NCI-H2171 (cell line): Measurements from ENCODE around the gene BCL11B.
A peak's percentile ranks its signal among the peaks of the same experiment; 100 is the strongest.

ENCODE experiments used
- DNase-seq: peaks from one replicate; lab custom pipeline; 2025; lab: John Stamatoyannopoulos, UW

Gene BCL11B

DNA sequence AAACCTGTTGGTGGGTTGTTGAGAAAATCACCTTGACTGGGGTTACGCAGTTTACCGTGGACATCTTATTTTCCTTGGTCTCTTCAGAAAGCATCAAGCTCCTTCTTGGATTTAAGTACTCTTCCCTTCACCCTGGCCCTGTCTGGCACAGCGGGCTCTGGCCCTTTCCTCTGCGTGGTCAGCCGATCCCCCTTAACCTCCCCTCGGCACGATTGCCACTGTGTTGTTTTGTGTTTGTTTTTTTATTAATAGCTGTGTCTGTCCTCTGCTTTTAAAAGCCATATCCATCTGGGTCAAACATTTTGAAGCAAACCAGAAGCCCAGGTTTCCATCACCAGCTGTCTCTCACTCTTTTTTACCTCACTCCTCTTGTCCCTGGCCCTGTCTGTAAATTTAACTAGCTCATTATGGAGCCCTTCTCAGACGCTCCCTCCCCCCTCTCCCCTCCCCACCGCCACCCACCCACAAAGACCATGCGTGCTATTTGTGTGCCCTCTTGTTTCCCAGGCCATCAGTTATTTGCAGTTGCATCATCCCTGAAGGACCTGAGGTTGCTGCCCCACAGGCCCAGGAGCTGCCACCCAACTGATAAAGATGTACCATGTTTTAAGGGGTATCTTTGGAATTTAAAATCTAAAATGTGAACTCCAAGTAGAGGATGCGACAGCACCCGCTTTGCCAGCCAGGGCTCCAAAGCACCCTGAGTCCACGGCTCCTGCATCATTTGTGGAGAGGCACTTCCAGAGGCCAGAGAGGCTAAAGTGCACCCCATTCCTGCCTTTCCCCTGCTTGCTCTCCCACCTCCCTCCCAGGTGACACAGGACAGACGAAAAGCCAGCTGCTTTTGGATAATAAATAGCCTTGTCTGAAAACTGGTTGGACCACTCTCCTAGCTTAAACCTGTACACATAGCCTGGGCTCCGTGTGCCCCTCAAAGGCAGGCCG lies 3.9 kb downstream of the BCL11B start:
- peak; percentile 27 for DNase-seq

DNA sequence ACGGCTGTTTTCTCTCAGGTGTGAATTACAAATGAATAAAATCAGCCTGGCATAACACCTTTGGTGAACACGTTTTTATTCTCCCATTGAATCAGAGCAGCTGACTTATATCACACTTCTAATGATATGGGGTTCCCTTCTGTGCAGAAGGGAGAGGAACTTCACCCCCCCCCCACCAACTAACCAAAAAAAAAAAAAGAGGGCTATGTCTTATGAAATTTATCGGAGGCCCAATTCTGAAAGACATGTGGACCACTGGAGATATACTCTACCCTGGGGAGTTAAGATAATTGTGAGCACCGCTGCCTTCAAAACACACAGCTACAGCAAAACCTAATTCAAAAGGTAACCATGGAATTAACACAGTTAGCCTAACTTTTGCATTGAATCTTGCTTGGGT lies 4.6 kb downstream of the BCL11B start:
- DNase-seq, result no peak

DNA sequence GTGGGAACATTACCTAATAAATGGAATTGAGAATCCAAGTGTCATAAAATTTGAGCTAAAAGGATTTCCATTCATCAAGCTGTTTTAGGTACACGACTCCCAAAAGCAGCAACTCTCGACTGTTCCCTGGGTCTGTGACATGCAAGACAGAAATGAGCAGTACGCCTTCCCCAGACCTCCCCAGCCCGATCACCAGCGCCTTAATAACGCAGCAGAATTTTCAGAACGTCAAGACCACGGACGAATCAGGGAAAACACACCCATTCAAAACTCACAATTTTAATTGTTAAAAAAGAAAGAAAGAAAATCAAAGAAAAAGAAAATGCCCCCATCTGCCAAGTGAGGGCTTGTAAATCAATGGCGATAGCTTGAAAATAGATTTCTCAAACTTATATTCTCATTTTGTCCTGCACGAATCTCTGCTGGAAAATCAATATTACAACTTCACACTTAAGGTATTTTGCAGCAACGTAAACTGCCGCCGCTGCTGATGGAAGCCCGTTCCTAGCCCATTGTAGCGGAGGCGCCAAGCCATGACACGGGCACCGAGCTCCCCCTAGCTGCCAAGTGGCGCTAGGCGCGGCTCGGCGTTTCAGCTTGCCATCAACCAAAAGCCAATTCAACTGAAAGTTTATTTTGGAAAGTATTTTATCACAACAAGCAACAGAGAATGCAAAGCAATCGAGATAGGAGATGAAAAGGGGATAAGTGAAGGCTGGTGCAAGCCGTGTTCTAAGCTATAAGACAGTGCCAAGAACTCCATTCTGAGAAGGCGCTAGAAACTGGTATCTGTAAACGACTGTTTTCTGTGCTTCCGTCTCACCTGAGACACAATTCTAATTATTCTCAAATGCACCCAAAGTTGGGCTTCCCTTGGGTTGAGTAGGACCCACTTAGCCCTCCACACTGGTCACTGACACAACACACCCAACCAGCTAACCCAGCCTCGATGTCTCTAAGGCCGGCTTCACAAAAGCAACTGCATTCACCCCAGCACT lies 5.5 kb downstream of the BCL11B start:
- DNase-seq, result peak; percentile 88

DNA sequence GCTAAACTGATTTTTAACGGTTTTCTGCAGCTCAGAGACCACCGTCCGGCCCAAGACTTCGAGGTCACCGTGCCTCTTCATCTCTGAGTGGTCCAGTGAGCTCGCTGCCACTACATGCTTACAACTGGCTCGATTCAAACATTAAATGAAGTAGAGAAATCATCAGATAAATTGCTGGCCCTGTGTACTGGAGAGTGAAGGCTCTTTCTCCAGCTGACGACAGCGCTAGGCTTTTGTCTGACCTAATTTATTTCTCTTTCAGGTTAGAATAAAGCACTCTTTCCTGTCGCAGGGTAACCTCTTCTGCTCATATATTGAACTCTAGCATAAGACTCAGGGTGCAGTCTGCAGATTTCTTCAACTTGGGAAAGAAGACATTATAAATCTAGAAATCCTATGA lies 6.4 kb downstream of the BCL11B start:
- no peak for DNase-seq

DNA sequence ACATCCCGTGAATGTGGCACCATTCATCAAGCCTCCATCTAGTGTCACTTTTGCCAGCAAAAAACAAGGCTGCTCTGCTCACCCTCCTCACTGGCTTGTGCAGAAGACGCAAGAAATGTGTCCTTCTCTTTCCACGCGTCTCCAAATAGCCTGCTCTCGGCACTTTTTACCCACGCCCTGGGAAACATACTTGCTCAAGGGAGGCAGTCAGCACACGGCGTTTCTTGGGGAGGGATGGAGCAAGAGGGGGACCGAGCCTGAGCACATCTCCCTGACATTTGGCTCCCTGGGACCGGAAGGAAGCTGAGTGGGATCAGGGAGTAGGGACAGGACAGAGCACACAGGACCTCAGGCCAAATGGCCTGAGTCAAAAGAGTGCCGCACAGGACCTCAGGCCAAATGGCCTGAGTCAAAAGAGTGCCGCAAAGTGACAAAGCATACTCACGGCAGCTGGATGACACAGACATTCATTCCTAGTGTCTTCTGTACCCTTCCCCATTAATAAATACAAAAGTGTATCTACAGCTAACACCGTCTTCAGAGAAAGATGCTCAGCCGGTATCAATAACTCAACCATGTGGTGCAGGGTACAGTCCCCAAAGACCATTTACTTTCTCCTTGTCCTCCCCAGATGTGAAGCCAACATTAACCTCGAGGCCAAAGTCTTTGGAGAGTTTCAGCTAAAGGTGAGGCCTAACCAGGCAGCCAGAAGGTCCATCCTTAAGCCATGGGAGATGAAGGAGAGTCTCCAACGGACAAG lies 7.1 kb downstream of the BCL11B start:
- no peak for DNase-seq

DNA sequence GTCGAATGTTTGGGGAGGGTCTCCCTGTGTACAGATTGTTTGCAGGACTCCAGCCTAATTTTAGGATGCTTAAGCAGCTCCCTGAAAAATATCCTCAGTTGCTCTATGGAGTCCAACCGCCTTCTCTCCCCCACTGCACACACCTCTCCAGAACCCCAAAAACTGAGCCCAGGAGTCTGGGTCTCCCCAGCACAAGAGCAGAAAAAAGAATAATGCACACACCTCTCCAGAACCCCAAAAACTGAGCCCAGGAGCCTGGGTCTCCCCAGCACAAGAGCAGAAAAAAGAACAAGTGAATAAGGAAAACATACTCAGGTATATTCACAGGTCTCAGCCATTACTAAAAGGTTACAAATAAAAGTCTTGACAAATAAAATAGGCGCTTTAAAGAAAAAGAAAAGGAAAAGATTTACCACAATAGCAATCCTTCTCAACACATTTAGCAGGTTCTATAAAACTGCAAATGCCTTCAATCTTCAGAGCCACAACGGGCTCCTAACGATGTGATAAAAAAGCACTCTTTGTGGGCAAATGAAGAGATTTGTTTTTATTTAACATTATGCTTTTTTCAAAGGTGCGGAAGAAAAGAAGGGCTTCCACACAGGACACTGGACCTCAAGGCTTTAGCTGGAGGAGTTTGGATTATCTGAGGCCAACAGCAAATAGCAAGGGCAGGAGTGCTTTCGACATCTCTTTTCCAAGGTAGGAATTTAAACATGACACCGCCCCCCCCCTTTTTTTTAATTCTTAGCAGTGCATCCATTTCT lies 8.2 kb downstream of the BCL11B start:
- no peak for DNase-seq

DNA sequence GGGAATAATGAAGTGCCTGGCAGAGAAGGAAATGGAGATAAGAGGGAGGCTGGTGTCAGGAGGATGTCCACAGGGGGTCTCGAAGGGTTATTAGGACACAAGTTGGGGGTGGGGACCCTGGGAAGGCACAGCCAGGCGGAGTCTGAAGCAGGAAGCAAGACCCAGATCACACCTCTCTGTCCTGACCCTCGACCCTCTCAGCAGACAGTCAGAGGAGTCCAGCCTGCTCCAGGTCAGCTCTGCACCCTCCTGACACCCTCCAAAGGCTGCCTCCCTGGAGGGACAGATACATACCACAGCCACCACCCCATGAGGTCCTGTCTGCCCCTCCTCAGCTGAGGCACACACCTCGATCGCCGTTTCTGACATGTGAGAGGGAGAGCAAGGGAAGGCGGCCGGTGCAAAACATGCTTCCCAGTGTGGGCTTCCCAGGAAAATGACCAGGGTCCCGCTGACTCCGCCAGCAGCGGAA lies 9.0 kb downstream of the BCL11B start:
- DNase-seq, result no peak

DNA sequence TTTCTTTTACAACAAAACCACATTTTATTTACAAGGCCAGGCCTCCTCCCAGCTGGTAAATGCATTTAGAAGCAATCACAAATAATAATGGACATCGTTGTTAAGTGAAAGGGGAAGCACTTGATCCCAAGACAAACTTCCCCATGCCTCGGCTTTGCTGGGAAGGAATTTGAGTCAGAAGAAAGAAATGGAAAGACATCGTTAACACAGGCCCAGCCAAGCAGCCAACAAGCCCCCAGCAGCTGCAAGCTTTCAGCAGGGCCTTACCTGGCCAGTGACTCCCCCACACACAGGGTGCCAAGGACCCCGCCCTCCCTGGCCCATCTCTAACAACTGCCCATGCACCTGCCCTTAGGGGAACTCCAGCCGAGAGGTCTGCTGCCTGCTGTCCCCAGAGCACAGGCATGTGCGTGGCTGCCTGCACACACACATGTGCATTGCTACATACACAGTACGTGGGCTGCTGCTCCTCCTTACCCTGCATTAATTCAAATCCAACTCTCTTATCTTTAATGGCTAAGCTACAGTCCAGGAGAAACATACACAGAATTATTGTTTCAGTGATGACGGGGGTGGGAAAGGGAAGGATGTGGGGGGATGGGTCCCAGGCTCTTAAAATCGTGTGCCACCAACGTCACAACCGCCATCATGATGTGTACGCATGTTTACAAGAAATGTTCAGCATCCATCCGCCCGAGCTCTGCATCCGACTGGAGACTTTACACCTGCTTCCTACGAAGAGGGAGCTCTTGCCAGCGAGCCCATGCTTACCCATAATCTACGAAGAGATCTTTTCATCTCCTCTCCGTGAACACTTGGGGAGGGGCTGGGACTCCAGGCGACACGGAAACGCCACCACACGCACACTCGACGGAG lies 9.8 kb downstream of the BCL11B start:
- DNase-seq, result no peak

DNA sequence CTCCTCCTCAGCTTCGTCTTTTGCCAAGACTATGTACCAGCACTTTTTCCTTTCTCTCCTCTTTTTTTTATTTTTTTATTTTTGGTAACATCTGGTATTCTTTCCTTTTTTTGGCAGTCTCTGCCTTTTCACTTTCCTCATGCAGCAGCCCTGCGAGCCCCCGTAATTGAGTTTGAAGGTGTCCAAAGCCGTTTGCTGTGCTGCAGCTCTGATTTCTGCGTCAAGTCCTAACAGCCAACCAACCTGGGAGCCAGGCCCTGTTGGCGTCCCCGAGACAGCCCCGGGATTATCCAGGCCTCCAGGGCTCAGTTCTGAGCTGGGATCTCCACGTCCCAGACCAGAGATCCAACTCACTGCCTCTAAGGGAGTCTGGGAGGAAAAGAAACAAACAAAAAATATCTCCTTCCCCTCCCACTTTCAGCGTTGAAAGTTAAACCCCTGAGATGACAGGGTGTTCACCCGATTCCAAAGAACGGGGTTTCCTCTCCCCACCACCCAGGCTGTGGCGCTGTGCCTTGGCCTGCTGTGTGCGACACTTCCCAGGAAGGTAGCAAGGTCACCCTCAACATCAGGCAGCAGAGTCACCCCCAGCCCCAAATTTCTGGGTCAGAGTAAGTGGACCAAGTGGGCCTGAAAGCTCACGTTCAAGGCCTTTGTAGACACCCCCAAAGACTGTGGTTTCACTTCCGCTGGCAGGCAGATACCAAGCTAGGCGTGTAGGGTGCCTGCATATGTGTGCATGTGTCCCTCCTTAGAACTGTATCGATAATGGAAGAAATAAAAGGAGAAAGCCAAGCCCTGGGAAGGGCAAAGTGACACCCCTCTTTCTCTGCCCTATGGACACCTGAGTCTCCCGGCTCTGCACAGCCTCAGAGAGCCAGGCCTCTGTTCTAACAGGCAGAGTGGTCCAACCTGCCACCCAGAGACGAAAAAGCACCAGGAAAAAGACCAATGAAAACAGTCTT lies 11.1 kb downstream of the BCL11B start:
- DNase-seq, result no peak

DNA sequence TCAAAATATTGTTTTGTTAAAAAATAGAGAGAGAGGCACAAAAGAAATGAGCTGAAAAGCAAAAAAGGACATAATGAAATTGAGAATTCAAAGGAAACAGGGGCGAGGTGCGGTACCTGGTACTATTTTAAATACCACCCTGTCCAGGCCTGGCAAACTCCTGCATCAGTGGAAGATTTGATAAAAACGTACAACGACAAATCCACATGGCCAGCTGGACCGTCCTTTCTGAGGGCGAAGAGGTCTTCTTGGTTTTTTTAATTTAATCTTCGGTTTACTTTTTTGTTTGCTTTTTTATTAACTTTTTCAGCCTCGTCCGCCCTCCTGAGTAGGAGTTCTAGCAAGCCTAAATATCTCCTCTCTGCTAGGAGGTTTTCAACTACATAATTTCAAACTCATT lies 11.9 kb downstream of the BCL11B start:
- no peak for DNase-seq

DNA sequence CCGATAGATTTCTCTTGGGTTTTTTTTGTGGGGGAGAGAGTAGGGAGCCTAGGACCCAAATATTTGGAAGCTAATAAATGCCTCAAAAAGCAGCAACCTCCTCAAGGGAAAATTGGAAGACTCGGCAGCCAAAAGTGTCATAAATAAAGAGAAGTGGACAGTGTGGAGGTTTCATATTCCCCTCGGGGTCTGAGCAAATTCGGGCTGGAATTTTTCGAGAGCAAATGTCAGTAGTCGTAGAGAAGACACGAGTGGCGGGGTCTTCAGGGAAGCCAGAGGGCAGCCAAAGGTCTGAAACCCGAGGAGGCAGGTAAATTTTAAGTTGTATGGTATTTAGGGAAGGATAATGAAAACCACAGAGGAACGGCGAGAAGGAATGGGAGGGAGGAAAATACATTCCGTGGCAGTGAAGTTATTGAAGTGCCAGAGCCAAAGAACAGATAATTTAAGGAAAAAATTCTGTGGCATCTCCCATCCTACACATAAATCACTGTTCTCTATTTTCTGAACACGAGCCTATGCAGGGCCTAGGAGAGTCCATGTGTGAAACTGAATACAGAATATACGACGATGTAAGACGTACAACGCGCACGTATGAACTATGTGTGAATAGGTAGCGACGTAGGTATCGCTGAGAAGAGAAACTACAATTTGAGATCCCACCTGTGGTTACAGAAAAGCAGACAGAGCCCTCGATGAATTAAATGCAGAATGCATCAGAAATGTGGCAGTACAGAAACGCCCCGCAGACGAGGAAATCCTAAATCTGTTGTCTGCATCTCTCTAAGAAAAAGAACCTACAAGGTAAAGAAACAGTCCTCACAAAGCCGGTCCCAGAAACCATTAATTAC lies 12.9 kb downstream of the BCL11B start:
- DNase-seq, result no peak

DNA sequence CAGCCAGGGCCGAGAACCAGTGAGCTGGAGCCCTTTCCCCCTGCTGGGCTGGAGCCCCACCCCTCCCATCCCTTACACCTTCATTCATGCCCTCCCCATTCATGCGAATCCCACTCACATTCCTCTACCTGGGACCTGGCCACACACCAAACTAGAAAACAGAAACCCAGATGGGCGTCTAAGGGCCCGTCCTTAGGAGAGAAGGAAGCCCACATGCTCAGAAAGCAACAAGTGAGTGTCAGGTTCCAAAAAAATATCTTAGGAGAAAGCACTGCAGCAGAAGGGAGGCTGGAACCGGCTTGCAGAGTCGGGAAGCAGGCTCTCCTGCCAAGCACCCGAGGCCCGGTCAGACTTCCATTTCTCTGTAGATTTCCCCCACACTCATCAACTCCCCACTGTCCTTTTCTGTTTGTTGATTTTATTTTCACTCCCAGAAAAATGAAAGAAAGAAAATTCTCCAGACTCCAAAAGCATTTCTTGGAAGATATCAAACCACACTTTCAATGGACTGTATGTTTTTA lies 13.6 kb downstream of the BCL11B start:
- no peak for DNase-seq

DNA sequence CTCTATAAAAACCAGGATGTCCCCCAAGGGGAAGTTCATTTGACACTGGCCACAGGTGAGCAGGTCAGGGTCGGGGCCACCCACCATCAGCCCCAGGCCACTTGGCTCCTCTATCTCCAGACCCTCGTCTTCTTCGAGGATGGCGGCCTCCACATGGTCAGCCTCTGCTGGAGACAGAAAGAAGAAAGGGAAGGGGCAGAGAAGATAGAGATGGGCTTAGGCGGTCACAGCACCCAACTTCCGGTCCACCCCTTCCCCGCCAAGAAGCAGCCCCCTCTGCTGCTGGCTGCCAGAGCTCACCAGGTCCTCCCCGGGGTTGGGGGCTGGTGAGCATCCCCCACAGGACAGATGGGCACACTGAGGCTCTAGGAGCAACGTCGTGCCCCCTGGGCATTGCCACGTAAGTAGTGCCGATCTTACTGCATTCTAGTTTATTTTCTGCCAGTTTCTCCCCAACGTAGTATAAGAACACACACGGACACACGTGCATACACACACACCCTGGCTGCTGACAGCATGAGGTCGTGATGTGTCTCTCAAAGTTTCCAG lies 14.2 kb downstream of the BCL11B start:
- DNase-seq, result no peak

DNA sequence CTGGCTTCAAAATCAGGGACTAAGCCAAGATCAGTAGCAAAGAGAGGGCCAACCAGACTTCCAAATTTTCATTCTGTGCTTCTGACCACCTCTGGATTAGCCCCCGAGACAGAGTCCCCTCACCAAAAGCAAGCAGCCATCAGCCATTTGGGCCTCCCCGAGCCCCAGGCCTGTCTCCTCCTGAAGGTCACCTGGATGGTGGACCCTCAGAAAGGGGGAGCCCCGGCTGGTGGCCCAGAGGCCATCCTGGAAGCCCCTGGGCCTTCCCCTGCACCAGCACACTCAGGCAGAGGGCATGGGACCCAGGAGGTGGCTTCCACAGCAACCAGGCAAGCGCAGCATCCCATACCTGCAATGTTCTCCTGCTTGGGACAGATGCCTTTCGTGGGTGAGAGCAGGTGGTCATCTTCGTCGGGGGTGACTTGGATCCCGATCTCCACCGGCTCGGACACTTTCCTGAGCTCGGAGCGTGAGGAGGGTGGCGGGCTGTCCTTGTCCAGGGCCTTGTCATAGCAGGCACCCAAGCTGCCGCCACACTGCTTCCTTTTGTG lies 14.8 kb downstream of the BCL11B start:
- DNase-seq, result no peak

DNA sequence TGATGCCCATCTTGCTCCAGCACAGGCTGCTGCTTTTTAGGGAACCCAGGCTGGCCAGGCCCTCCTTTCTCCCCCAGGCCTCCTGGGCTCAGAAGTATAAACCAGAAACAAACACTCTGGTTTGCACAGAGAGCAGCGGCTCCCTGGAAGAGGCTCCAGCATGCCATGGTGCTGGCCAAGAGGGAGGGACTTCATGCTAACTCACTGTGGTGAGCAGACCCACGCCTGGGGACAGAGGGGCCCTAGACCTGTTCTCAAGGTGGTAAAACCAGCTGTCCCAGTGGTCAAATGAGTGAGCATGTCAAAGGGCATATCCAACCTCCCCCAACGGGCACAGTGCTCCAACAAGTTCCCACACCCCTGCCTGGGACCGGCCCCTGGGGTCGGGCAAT lies 15.5 kb downstream of the BCL11B start:
- no peak for DNase-seq

DNA sequence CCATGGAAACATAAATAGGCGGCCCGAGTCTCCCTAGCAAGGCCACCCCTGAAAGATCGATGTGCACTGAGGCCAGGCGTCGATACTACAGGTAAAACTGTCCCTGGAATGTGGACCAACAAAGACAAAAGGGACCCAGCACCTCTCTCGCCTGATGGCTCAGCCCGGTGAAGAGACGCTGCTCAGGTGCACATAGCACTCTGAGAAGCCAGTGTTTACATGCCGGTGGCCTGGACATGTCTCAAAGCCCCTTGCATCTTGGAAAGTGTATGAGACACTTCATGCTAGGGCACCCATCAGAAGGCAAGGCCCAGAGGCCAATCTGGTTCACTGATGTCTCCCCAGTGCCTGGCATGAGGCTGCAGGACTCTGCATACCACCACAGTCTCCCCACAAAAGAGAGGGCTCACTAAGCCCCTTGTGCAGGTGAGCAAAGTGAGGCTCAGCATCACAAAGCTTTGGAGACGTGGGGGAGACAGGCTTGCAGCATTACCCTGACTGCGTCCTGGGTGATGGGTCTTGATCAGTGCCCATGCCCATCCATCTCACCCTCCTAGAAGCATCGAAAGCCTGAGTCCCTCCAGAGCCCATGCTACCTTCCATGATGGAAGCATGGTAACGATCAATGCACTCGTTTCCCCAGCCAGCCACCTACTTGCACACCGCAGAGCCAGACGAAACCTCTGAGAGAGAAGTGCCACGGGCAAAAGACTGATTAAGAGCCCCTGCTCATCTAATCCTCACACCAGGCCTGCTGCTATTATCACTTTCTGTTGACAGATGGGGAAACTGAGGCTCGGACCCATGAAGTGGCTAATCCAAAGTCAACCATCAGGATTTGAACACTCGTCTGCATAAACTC lies 16.1 kb downstream of the BCL11B start:
- DNase-seq, result no peak
